KMS-11 (cell line): ENCODE results near the gene NECTIN1.

ENCODE experiments used
- H2AFZ ChIP-seq: fragments of 200-600 bp; sonication (generic); 2 replicates; pipeline ENCODE4 v1.6.1; 2016; ENCODE audit warnings: antibody characterized with exemption, mixed run types, low read depth
- H3K27ac ChIP-seq: fragments of 200-600 bp; sonication (generic); 2 replicates; pipeline ENCODE4 v1.6.1; 2016; ENCODE audit warnings: mild to moderate bottlenecking, mixed run types
- H3K27me3 ChIP-seq: fragments of 200-600 bp; sonication (generic); 2 replicates; pipeline ENCODE4 v1.6.1; 2017; ENCODE audit warnings: mild to moderate bottlenecking, low read depth, mixed run types, moderate library complexity; ENCODE audit not compliant: insufficient read depth
- H3K36me3 ChIP-seq: fragments of 200-600 bp; sonication (generic); 2 replicates; pipeline ENCODE4 v1.6.1; 2017; ENCODE audit warnings: mild to moderate bottlenecking, mixed run types; ENCODE audit not compliant: insufficient read depth
- H3K4me1 ChIP-seq: fragments of 200-600 bp; sonication (generic); 2 replicates; pipeline ENCODE4 v1.6.1; 2016; ENCODE audit warnings: mild to moderate bottlenecking, low read depth, mixed run types; ENCODE audit not compliant: poor library complexity, severe bottlenecking
- H3K4me2 ChIP-seq: fragments of 200-600 bp; sonication (generic); 2 replicates; pipeline ENCODE4 v1.7.0; 2016; ENCODE audit warnings: mild to moderate bottlenecking, mixed run types
- H3K4me3 ChIP-seq: fragments of 200-600 bp; sonication (generic); IDR thresholded peaks from 2 replicates; pipeline ENCODE4 v1.6.1; 2017; ENCODE audit warnings: low read depth, low read length, mixed read lengths; ENCODE audit not compliant: insufficient read depth
- H3K79me2 ChIP-seq: fragments of 200-600 bp; sonication (generic); 2 replicates; pipeline ENCODE4 v1.6.1; 2016; ENCODE audit warnings: low read depth, mixed run types; ENCODE audit not compliant: insufficient read depth
- H3K9ac ChIP-seq: fragments of 200-600 bp; sonication (generic); 2 replicates; pipeline ENCODE4 v1.6.1; 2016; ENCODE audit warnings: mild to moderate bottlenecking, mixed run types
- H4K20me1 ChIP-seq: fragments of 200-600 bp; sonication (generic); 2 replicates; pipeline ENCODE4 v1.6.1; 2016; ENCODE audit warnings: mild to moderate bottlenecking, mixed run types; ENCODE audit not compliant: insufficient read depth
- TF ChIP-seq, protein P1 (sequence below): fragments of 200-600 bp; sonication (generic); conservative IDR thresholded peaks from 2 replicates; pipeline ENCODE4 v1.6.1; 2017; ENCODE audit warnings: low read depth, mild to moderate bottlenecking, antibody characterized with exemption, low read length, moderate library complexity, mixed read lengths

NECTIN1 gene

DNA sequence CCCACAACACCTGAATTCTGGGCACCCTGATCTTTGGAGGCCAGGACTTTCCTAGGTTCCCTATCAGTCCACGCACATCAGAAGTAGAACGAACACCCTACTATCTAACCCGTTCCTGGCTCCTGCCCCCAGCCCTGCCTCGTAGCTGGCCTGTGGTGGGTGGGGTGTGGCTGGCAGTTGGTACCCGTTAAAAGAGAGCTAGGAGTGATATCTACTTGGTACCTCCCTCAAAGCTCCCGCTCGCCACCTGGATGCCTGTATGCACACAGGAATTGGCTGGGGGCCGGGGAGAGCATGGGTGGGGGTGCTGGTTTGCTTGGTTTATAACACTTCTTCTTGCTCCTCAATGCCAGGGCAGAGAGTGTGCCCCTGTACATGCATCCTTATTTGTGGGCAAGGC is 14.0 kb upstream of the NECTIN1 start:
- no peaks in the 10 kb centered on the region for H3K4me1 ChIP-seq
- H2AFZ ChIP-seq = no peak overlapping the region
- no peak overlapping the region for H3K4me2 ChIP-seq
- no peaks in the 10 kb centered on the region for H3K36me3 ChIP-seq
- no peaks in the 10 kb centered on the region for H3K79me2 ChIP-seq
- H3K4me3 ChIP-seq = no peak overlapping the region
- TF ChIP-seq, protein P1, sequence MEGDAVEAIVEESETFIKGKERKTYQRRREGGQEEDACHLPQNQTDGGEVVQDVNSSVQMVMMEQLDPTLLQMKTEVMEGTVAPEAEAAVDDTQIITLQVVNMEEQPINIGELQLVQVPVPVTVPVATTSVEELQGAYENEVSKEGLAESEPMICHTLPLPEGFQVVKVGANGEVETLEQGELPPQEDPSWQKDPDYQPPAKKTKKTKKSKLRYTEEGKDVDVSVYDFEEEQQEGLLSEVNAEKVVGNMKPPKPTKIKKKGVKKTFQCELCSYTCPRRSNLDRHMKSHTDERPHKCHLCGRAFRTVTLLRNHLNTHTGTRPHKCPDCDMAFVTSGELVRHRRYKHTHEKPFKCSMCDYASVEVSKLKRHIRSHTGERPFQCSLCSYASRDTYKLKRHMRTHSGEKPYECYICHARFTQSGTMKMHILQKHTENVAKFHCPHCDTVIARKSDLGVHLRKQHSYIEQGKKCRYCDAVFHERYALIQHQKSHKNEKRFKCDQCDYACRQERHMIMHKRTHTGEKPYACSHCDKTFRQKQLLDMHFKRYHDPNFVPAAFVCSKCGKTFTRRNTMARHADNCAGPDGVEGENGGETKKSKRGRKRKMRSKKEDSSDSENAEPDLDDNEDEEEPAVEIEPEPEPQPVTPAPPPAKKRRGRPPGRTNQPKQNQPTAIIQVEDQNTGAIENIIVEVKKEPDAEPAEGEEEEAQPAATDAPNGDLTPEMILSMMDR = no peak
- H3K27ac ChIP-seq = no peak overlapping the region
- no peaks in the 10 kb centered on the region for H3K27me3 ChIP-seq
- no peak overlapping the region for H3K9ac ChIP-seq
- H4K20me1 ChIP-seq = no peaks in the 10 kb centered on the region

- H2AFZ ChIP-seq = no peak overlapping the region
- H3K36me3 ChIP-seq = no peaks in the 10 kb centered on the region
- H3K4me1 ChIP-seq = no peaks in the 10 kb centered on the region
- H3K4me3 ChIP-seq = no peak overlapping the region
- no peak overlapping the region for H3K4me2 ChIP-seq
- H3K27me3 ChIP-seq = no peaks in the 10 kb centered on the region
- H3K79me2 ChIP-seq = no peaks in the 10 kb centered on the region
- no peak overlapping the region for H3K9ac ChIP-seq
- no peak overlapping the region for H3K27ac ChIP-seq
- TF ChIP-seq, protein P1 = no peak
- no peaks in the 10 kb centered on the region for H4K20me1 ChIP-seq
Measured at GRCh38 chr11:119742263-119742861, 13.4 kb upstream of the NECTIN1 start.

- no peaks in the 10 kb centered on the region for H3K79me2 ChIP-seq
- TF ChIP-seq, protein P1 = no peak
- H3K4me2 ChIP-seq = no peak overlapping the region
- H4K20me1 ChIP-seq = no peaks in the 10 kb centered on the region
- H3K4me3 ChIP-seq = no peak overlapping the region
- H3K4me1 ChIP-seq = no peaks in the 10 kb centered on the region
- H2AFZ ChIP-seq = no peak overlapping the region
- H3K9ac ChIP-seq = no peak overlapping the region
- H3K27me3 ChIP-seq = no peaks in the 10 kb centered on the region
- no peak overlapping the region for H3K27ac ChIP-seq
- H3K36me3 ChIP-seq = no peaks in the 10 kb centered on the region
Measured at GRCh38 chr11:119741369-119742262, 12.6 kb upstream of the NECTIN1 start.

- Histone ChIP-seq H3K36me3 (no peaks in the 10 kb centered on the region), H4K20me1 (no peaks in the 10 kb centered on the region), H3K27me3 (no peaks in the 10 kb centered on the region), H3K27ac (no peak overlapping the region), H2AFZ (no peak overlapping the region), H3K4me2 (no peak overlapping the region), H3K9ac (no peak overlapping the region), H3K4me3 (no peak overlapping the region), H3K79me2 (no peaks in the 10 kb centered on the region), H3K4me1 (no peaks in the 10 kb centered on the region)
- TF ChIP-seq, protein P1 = no peak
Measured at GRCh38 chr11:119739975-119740374, 11.0 kb upstream of the NECTIN1 start.
